ENCODE data around the gene HNRNPUL2.
"Not testable (repeated sequence)": the region's sequence is repeated elsewhere in the genome, so short reads cannot be mapped to it uniquely, and the experiment has no call there.

Gene HNRNPUL2

GRCh38 chr11:62677156-62677555 is 50.1 kb downstream of the HNRNPUL2 start:
- TF ChIP-seq, protein P1, sequence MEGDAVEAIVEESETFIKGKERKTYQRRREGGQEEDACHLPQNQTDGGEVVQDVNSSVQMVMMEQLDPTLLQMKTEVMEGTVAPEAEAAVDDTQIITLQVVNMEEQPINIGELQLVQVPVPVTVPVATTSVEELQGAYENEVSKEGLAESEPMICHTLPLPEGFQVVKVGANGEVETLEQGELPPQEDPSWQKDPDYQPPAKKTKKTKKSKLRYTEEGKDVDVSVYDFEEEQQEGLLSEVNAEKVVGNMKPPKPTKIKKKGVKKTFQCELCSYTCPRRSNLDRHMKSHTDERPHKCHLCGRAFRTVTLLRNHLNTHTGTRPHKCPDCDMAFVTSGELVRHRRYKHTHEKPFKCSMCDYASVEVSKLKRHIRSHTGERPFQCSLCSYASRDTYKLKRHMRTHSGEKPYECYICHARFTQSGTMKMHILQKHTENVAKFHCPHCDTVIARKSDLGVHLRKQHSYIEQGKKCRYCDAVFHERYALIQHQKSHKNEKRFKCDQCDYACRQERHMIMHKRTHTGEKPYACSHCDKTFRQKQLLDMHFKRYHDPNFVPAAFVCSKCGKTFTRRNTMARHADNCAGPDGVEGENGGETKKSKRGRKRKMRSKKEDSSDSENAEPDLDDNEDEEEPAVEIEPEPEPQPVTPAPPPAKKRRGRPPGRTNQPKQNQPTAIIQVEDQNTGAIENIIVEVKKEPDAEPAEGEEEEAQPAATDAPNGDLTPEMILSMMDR (IDR thresholded peaks at IDR 0.05; ENCODE audit: low read depth, low read length, missing control alignments) = no peak
- DNase-seq (ENCODE audit: extremely low read depth, low read depth) = no peak
- peak overlapping the region; percentile 76 for H3K4me3 ChIP-seq (replicated peaks; ENCODE audit: low read depth, low read length)

DNA sequence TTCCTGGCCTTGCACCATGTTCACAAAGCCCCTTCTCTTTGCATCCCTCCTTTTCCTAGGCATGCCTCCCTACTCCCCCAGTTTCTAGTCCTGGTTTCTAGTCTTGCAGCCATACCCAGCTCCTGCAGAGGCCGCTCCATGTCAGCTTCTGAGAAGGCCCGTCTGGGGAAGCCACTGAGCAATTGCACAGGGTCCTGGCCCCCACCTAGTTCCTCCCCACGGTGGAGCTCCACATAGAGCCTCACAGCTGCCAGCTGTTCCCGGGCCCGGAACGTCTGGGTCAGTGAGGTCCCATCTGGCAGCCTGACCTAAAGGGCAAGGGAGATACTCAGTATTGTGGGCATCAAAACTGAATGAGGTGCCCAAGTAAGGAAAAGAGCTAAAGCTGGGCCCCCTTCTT is 50.6 kb downstream of the HNRNPUL2 start:
- no peak for DNase-seq (ENCODE audit: extremely low read depth, low read depth)
- no peak overlapping the region for H3K4me3 ChIP-seq (replicated peaks; ENCODE audit: low read depth, low read length)
- TF ChIP-seq, protein P1 (IDR thresholded peaks at IDR 0.05; ENCODE audit: low read depth, low read length, missing control alignments) = no peak

DNA sequence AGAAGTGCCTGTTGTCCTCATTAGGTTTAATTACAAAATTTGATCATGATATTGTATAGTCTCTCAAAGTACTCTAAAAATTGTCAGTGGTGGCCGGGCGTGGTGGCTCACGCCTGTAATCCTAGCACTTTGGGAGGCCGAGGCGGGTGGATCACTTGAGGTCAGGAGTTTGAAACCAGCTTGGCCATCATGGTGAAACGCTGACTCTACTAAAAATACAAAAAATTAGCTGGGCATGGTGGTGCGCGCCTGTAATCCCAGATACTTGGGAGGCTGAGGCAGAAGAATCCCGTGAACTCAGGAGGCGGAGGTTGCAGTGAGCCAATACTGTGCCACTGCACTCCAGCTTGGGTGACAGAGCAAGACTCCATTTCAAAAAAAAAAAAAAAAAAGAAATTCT is 51.8 kb downstream of the HNRNPUL2 start:
- not testable (repeated sequence) for DNase-seq (ENCODE audit: extremely low read depth, low read depth); H3K4me3 ChIP-seq (replicated peaks; ENCODE audit: low read depth, low read length)

DNA sequence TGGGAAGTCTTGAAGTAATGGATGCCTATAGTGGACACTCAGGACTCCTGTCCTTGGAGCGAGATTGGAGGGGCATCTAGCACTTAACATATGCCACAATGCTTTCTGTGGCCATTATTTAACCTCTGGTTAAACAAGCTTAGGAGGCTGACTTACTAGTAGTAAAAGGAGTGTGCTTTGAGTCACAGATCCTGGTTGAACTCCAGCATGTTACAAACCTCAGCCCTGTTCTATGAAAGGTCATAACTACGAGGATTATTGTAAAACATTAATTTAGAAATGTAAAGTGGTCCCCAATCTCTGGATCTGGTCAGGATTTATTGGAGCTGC is 54.1 kb downstream of the HNRNPUL2 start:
- peak overlapping the region; percentile 78 for H3K4me3 ChIP-seq (replicated peaks; ENCODE audit: low read depth, low read length)
- TF ChIP-seq, protein P1 (IDR thresholded peaks at IDR 0.05; ENCODE audit: low read depth, low read length, missing control alignments) = no peak
- no peak for DNase-seq (ENCODE audit: extremely low read depth, low read depth)

DNA sequence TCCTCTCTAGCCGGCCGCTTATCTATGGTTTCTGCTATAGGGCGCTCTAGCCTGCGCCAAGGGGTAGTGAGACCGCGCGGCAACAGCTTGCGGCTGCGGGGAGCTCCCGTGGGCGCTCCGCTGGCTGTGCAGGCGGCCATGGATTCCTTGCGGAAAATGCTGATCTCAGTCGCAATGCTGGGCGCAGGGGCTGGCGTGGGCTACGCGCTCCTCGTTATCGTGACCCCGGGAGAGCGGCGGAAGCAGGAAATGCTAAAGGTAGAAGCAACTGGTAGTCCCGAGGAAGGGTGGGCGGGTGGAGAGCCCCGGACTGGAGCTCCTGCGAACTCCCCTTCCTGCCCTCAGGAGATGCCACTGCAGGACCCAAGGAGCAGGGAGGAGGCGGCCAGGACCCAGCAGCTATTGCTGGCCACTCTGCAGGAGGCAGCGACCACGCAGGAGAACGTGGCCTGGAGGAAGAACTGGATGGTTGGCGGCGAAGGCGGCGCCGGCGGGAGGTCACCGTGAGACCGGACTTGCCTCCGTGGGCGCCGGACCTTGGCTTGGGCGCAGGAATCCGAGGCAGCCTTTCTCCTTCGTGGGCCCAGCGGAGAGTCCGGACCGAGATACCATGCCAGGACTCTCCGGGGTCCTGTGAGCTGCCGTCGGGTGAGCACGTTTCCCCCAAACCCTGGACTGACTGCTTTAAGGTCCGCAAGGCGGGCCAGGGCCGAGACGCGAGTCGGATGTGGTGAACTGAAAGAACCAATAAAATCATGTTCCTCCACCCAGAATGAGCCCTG is 55.5 kb downstream of the HNRNPUL2 start, which contains the start of the genes LBHD1 and UQCC3:
Gene LBHD1, minus strand, starts transcription at position 660 of the 782 bp plus-strand sequence. CDS start 2,236 bp downstream, outside the sequence.
Gene UQCC3, plus strand, starts transcription at position 66 of the 782 bp plus-strand sequence. Its CDS starts 73 bp downstream, at position 139.
- peak; percentile 81 for DNase-seq (ENCODE audit: extremely low read depth, low read depth)
- TF ChIP-seq, protein P1 (IDR thresholded peaks at IDR 0.05; ENCODE audit: low read depth, low read length, missing control alignments) = no peak

GRCh38 chr11:62671236-62671607 is 56.0 kb downstream of the HNRNPUL2 start:
- TF ChIP-seq, protein P1 (IDR thresholded peaks at IDR 0.05; ENCODE audit: low read depth, low read length, missing control alignments) = no peak
- H3K4me3 ChIP-seq (replicated peaks; ENCODE audit: low read depth, low read length) = peak overlapping the region; percentile 78
- DNase-seq (ENCODE audit: extremely low read depth, low read depth) = no peak

More for the DNA sequence above, 55.5 kb downstream of the HNRNPUL2 start, which contains the start of the genes LBHD1 and UQCC3:
- H3K4me3 ChIP-seq (replicated peaks; ENCODE audit: low read depth, low read length) = peak within 1 kb of the TSS; percentile 78

GRCh38 chr11:62669420-62670161 is 57.7 kb downstream of the HNRNPUL2 start:
- H3K4me3 ChIP-seq (replicated peaks; ENCODE audit: low read depth, low read length) = peak overlapping the region; percentile 78
- no peak for DNase-seq (ENCODE audit: extremely low read depth, low read depth)
- TF ChIP-seq, protein P1 (IDR thresholded peaks at IDR 0.05; ENCODE audit: low read depth, low read length, missing control alignments) = no peak

Data from HFF-Myc (cell line).